ENCODE results near the gene TLE4. TPM values are rescaled to one million over a fixed set of nuclear protein-coding genes. Genes with fewer than 3 reads are reported as not detected.

The TLE4 gene
- total and polyA plus RNA-seq, 2 of the 13 experiments (the other 11 are each of a cell fraction or from before 2014, with no cell fraction given): 2.0 to 2.3 TPM

- TF ChIP-seq TRIM22 (IDR thresholded peaks at IDR 0.05): no peak
- TF ChIP-seq MED8 (CRISPR knock-in tag; IDR thresholded peaks at IDR 0.05; ENCODE audit: insufficient replicate concordance): no peak
- no peak for TF ChIP-seq KDM5A (IDR thresholded peaks at IDR 0.05; ENCODE audit: borderline replicate concordance, low read length)
- TF ChIP-seq AGO2 (optimal IDR thresholded peaks at IDR 0.05; ENCODE audit: low read depth, low read length): no peak
These were observed 72.8 kb downstream of the TLE4 start (continued) for GRCh38 chr9:79644601-79645000.

- no peak overlapping the region for H2AFZ ChIP-seq (ENCODE audit: low read length)
- H3K4me3 ChIP-seq (replicated peaks in 1 of 3; ENCODE audit: insufficient read depth in 1 of 3, low read depth in 2 of 3, low read length in 3 of 3): no peak overlapping the region
- H3K36me3 ChIP-seq (replicated peaks in 1 of 2; ENCODE audit: control insufficient read depth in 1 of 2, insufficient read depth in 2 of 2, low read length in 2 of 2): no peaks in the 10 kb centered on the region
- no TSS peak for BruUV-seq (replicated peaks)
- no peaks in the 10 kb centered on the region for H4K20me1 ChIP-seq (ENCODE audit: insufficient read depth, low read length)
- no peaks in the 10 kb centered on the region for H3K4me1 ChIP-seq (ENCODE audit: insufficient read depth, low read length)
- no peak overlapping the region for H3K27ac ChIP-seq (ENCODE audit: extremely low read length, insufficient read depth, low read length)
- intact Hi-C loops (cut with micrococcal nuclease; ENCODE audit: unreplicated experiment) (no loop called here), in situ Hi-C loops (cut with HindIII; ENCODE audit: extremely low pct_ligation_motif_present, low pct_unique_long_range_greater_than_20kb) (no loop called here)
- H3K4me2 ChIP-seq (ENCODE audit: low read depth, low read length): no peak overlapping the region
- ChIA-PET CTCF (ENCODE audit: low intra/inter-chr PET ratio, low total read pairs) (no interaction called here), POLR2A (no interaction called here)
- no peak for DNase-seq (ENCODE audit: low spot score)
- no peaks in the 10 kb centered on the region for H3K79me2 ChIP-seq (ENCODE audit: insufficient read depth, low read length)
- no peaks in the 10 kb centered on the region for H3K27me3 ChIP-seq (ENCODE audit: control insufficient read depth in 1 of 2, insufficient read depth in 2 of 2, low read length in 2 of 2)
- FAIRE-seq: no peak
- no peak for ATAC-seq
- no peak overlapping the region for H3K9ac ChIP-seq (ENCODE audit: insufficient read depth, low read depth, low read length)
- peaks cover 21% of the 10 kb centered on the region for H3K9me3 ChIP-seq (ENCODE audit: low read length)
- 55% methylated on average over 3 of the region's 3 CpGs for WGBS (ENCODE audit: low lambda C conversion rate)
- TF ChIP-seq SRSF1 (optimal IDR thresholded peaks at IDR 0.05; ENCODE audit: low read depth, low read length) (no peak), ZNF619 (CRISPR knock-in tag; IDR thresholded peaks at IDR 0.05) (no peak), ERF (CRISPR knock-in tag; IDR thresholded peaks at IDR 0.05) (no peak), CEBPB (IDR thresholded peaks at IDR 0.05; ENCODE audit: borderline replicate concordance, low read depth, low read length) (no peak), MIER3 (CRISPR knock-in tag; IDR thresholded peaks at IDR 0.05; ENCODE audit: borderline replicate concordance) (no peak), ZNF589 (CRISPR knock-in tag; conservative IDR thresholded peaks at IDR 0.05) (no peak), ZNF407 (CRISPR knock-in tag; IDR thresholded peaks at IDR 0.05; ENCODE audit: not compliant biosample characterization) (no peak), E2F1 (CRISPR knock-in tag; IDR thresholded peaks at IDR 0.05) (no peak), DRAP1 (CRISPR knock-in tag; IDR thresholded peaks at IDR 0.05) (no peak)
These were observed 73.3 kb downstream of the TLE4 start for GRCh38 chr9:79645110-79645509.

Data from HepG2 (cell line).